HepG2 (cell line): Measurements from ENCODE around the gene DNM1. TPM values are rescaled to one million over a fixed set of nuclear protein-coding genes. Genes with fewer than 3 reads are reported as not detected.

Source experiments
- ATF1 ChIP-seq: IDR thresholded peaks from 2 replicates; pipeline ENCODE4 v1.6.1; 2016; ENCODE audit warnings: mild to moderate bottlenecking, control low read depth
- CREB1 ChIP-seq, 2 experiments: fragments of 450-650 bp in 1 of 2; IDR thresholded peaks; 2 replicates each; pipeline ENCODE4 v1.6.1; 2016 to 2017; ENCODE audit warnings: control low read depth in 1 of 2, mild to moderate bottlenecking in 1 of 2, missing compliant biosample characterization in 1 of 2, missing genetic modification characterization in 1 of 2
- ELF4 ChIP-seq: sonication (generic); formaldehyde crosslinking; IDR thresholded peaks from 2 replicates; pipeline ENCODE4 v1.5.0; 2020; ENCODE audit warnings: missing genetic modification reagents, mild to moderate bottlenecking, moderate library complexity, borderline replicate concordance
- ETV6 ChIP-seq: sonication (generic); formaldehyde crosslinking; conservative IDR thresholded peaks from 2 replicates; pipeline ENCODE4 v1.4.0; 2020; ENCODE audit warnings: missing genetic modification reagents
- GPBP1L1 ChIP-seq: sonication (generic); formaldehyde crosslinking; IDR thresholded peaks from 2 replicates; pipeline ENCODE4 v1.5.0; 2020; ENCODE audit warnings: mild to moderate bottlenecking, missing genetic modification reagents
- HNF1B ChIP-seq: sonication (generic); formaldehyde crosslinking; IDR thresholded peaks from 2 replicates; pipeline ENCODE4 v1.5.1; 2020; ENCODE audit warnings: mild to moderate bottlenecking, moderate library complexity, missing genetic modification reagents
- KAT7 ChIP-seq: IDR thresholded peaks from 2 replicates; pipeline ENCODE4 v1.6.1; 2018; ENCODE audit warnings: borderline replicate concordance, missing compliant biosample characterization
- KLF6 ChIP-seq: IDR thresholded peaks from 2 replicates; pipeline ENCODE4 v1.8.0; 2016; ENCODE audit warnings: missing biosample characterization, missing genetic modification reagents
- MTF1 ChIP-seq: sonication (generic); formaldehyde crosslinking; IDR thresholded peaks from 2 replicates; pipeline ENCODE4 v1.5.0; 2020; ENCODE audit warnings: missing genetic modification reagents
- NFE2L2 ChIP-seq: fragments of 150-350 bp; IDR thresholded peaks from 2 replicates; pipeline ENCODE4 v1.6.1; 2014; ENCODE audit warnings: low read length
- NFKB2 ChIP-seq: sonication (generic); formaldehyde crosslinking; IDR thresholded peaks from 2 replicates; pipeline ENCODE4 v1.4.0; 2020; ENCODE audit warnings: missing genetic modification reagents, borderline replicate concordance
- PPARG ChIP-seq: conservative IDR thresholded peaks from 2 replicates; pipeline ENCODE4 v1.6.1; 2016; ENCODE audit warnings: missing biosample characterization, missing genetic modification reagents
- PRPF4 ChIP-seq: fragments of 200-400 bp; formaldehyde crosslinking; IDR thresholded peaks from 2 replicates; pipeline ENCODE4 v1.6.1; 2016; ENCODE audit warnings: low read length, low read depth; ENCODE audit not compliant: poor library complexity, severe bottlenecking
- RAD21 ChIP-seq: fragments of 450-650 bp; formaldehyde crosslinking; IDR thresholded peaks from 2 replicates; pipeline ENCODE4 v1.5.0; 2020; ENCODE audit warnings: mild to moderate bottlenecking
- RFX5 ChIP-seq: IDR thresholded peaks from 2 replicates; pipeline ENCODE4 v1.6.1; 2011; ENCODE audit warnings: low read depth, low read length, improper control_type of control experiment
- THAP11 ChIP-seq: IDR thresholded peaks from 2 replicates; pipeline ENCODE4 v1.6.1; 2016; ENCODE audit warnings: missing biosample characterization, missing genetic modification reagents
- YEATS4 ChIP-seq: sonication (generic); formaldehyde crosslinking; IDR thresholded peaks from 2 replicates; pipeline ENCODE4 v1.4.0; 2020; ENCODE audit warnings: missing genetic modification reagents, borderline replicate concordance
- ZNF503 ChIP-seq: sonication (generic); formaldehyde crosslinking; IDR thresholded peaks from 2 replicates; pipeline ENCODE4 v1.4.0; 2020; ENCODE audit warnings: missing genetic modification reagents
- ZNF761 ChIP-seq: sonication (generic); formaldehyde crosslinking; conservative IDR thresholded peaks from 2 replicates; pipeline ENCODE4 v1.4.0; 2020; ENCODE audit warnings: mild to moderate bottlenecking, missing genetic modification reagents
- ZUFSP ChIP-seq: sonication (generic); formaldehyde crosslinking; IDR thresholded peaks from 2 replicates; pipeline ENCODE4 v1.9.0; 2021; ENCODE audit warnings: missing genetic modification reagents, mild to moderate bottlenecking, borderline replicate concordance
- polyA plus RNA-seq, 8 experiments: library from polyadenylated mRNA; depleted of rRNA in 3 of 8; stranded (reverse) in 7 of 8; unstranded in 1 of 8; fragments of >200 nt; fragmentation: Illumina TruSeq in 4 of 8; extraction: Trizol in 4 of 8; gene quantifications; 2 replicates each; pipeline versions ENCODE4 v1.2.1 to v1.2.3, GENCODE V29; 2011 to 2016; ENCODE audit warnings: low read depth in 4 of 8, missing spikeins in 1 of 8, mixed read lengths in 1 of 8; ENCODE audit not compliant: insufficient read depth in 1 of 8
- total RNA-seq, 5 experiments: library from RNA; depleted of rRNA; stranded (reverse); fragments of >200 nt; fragmentation: Illumina TruSeq; extraction: Trizol; gene quantifications; 2 replicates each; pipeline ENCODE4 v1.2.3, GENCODE V29; 2016; ENCODE audit warnings: low read depth in 1 of 5
- TF ChIP-seq, protein P1 (sequence below): sonication (generic); formaldehyde crosslinking; conservative IDR thresholded peaks from 2 replicates; pipeline ENCODE4 v1.8.0; 2022; ENCODE audit warnings: mild to moderate bottlenecking, moderate library complexity, missing genetic modification reagents

The DNM1 gene
- total and polyA plus RNA-seq, 2 of the 13 experiments (the other 11 are each of a cell fraction or from before 2014, with no cell fraction given), result 0.13 to 0.58 TPM

GRCh38 chr9:128296340-128297220 lies 93.4 kb downstream of the DNM1 start (continued):
- TF ChIP-seq ELF4 (CRISPR knock-in tag) (no peak), CREB1 (IDR thresholded peaks at IDR 0.05) (no peak), CREB1 (CRISPR knock-in tag; IDR thresholded peaks at IDR 0.05) (0 out of 2 replicates have a peak, but pooled peaks have one; percentile 34), ETV6 (CRISPR knock-in tag) (no peak), YEATS4 (no peak), RFX5 (no peak), MTF1 (CRISPR knock-in tag) (no peak), HNF1B (CRISPR knock-in tag) (no peak), PRPF4 (no peak), PPARG (CRISPR knock-in tag) (peak; percentile 89), KLF6 (CRISPR knock-in tag) (peak; percentile 27; the same call in 1 of the 2 replicates), THAP11 (CRISPR knock-in tag) (peak; percentile 62; the same call in 1 of the 2 replicates), ZNF761 (CRISPR knock-in tag) (peak; percentile 71; the same call in 1 of the 2 replicates), RAD21 (no peak), ZNF503 (no peak), ZUFSP (no peak), NFKB2 (CRISPR knock-in tag) (no peak), KAT7 (CRISPR knock-in tag) (no peak), ATF1 (no peak), GPBP1L1 (CRISPR knock-in tag) (no peak), NFE2L2 (no peak)
- TF ChIP-seq, protein P1, sequence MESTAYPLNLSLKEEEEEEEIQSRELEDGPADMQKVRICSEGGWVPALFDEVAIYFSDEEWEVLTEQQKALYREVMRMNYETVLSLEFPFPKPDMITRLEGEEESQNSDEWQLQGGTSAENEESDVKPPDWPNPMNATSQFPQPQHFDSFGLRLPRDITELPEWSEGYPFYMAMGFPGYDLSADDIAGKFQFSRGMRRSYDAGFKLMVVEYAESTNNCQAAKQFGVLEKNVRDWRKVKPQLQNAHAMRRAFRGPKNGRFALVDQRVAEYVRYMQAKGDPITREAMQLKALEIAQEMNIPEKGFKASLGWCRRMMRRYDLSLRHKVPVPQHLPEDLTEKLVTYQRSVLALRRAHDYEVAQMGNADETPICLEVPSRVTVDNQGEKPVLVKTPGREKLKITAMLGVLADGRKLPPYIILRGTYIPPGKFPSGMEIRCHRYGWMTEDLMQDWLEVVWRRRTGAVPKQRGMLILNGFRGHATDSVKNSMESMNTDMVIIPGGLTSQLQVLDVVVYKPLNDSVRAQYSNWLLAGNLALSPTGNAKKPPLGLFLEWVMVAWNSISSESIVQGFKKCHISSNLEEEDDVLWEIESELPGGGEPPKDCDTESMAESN (CRISPR knock-in tag), result no peak
